Right atrium auricular region (tissue), 2 donors: ENCODE measurements around the gene RIN1. TPM values are rescaled to one million over a fixed set of nuclear protein-coding genes. Genes with fewer than 3 reads are reported as not detected.

Experiments
- DNase-seq: peaks from one replicate; pipeline ENCODE4 v3.0.0-alpha.2; 2019; ENCODE audit warnings: low spot score
- H3K27ac ChIP-seq, 2 donors: fragments of 200-600 bp; sonication (generic); 1 replicate in 1 of 2; 2 replicates in 1 of 2; pipeline ENCODE4 v1.5.1; 2016 to 2019
- H3K27me3 ChIP-seq, 2 donors: fragments of 200-600 bp; sonication (generic); one replicate each; pipeline versions ENCODE4 v1.5.1 to v1.6.0; 2017 to 2019
- H3K36me3 ChIP-seq: fragments of 200-600 bp; sonication (generic); one replicate; pipeline ENCODE4 v1.5.1; 2016
- H3K4me1 ChIP-seq, 2 donors: fragments of 200-600 bp; sonication (generic); one replicate each; pipeline versions ENCODE4 v1.5.1 to v1.6.0; 2017 to 2019
- H3K4me3 ChIP-seq, 2 donors: fragments of 200-600 bp; sonication (generic); 1 replicate in 1 of 2; 2 replicates in 1 of 2; pipeline ENCODE4 v1.5.1; 2017 to 2019; ENCODE audit warnings: mild to moderate bottlenecking in 1 of 2, moderate library complexity in 1 of 2
- H3K9me3 ChIP-seq, 2 donors: fragments of 200-600 bp; sonication (generic); one replicate each; pipeline ENCODE4 v1.5.1; 2019
- total RNA-seq, 2 donors: library from RNA; depleted of rRNA; stranded (reverse); fragments of >200 nt; gene quantifications; one replicate each; pipeline ENCODE4 v1.1.0, GENCODE V29; 2016
- TF ChIP-seq, protein P1 (sequence below), 2 donors: fragments of 200-600 bp; sonication (generic); IDR thresholded peaks; one replicate each; pipeline ENCODE4 v1.5.1; 2019; ENCODE audit warnings: antibody characterized with exemption in 2 of 2

The RIN1 gene
- total RNA-seq, 2 donors from 2014 or later: 1.0 to 5.9 TPM

DNA sequence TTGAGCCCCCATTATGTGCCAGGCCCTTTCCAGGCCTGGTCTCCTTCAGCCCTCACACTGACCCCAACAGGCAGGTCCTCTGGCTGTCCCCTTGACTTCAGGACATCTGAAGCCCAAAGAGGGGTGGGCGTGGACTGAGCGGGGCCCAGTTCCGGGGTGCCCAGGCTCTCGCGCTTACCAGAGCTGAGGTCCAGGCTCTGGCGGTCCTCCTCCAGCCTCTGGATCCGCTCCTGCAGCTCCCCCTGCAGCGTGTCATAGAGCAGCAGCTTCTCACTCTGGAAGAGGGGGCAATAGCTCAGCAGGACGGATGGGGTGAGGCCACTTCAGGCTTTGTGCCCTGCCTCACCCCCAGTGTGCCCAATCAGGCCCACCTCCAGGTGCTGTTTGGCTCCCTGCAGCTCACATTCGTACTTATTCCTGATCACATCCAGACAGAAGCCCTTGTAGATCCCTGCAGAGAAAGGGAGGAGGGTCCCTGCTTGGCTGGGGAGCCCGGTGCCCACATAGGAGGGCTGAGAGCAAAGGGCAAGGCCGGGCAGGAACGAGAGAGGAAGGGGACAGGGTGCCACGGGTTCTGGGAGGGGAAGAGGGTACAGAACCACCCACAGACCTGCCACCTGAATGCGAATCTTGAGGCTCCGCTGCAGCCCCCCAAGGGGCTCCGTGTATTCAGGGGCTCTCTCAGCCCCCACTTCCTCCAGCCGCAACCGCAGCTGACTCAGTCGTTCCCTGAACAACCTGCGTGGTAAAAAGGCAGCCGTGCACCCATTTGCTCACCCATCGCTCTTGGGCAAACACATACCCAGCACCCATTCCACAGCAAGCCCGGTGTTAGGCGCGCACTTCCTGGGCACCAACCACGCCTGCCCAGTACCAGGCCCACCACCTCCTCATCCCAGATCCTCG is 4.6 kb upstream of the RIN1 start:
- Histone ChIP-seq H3K9me3 (no peaks in the 10 kb centered on the region), H3K4me1 (peaks cover 0 to 34% of the 10 kb centered on the region in 2 donors), H3K36me3 (peaks cover 35% of the 10 kb centered on the region), H3K4me3 (no peak overlapping the region), H3K27ac (no peak overlapping the region), H3K27me3 (no peaks in the 10 kb centered on the region)
- DNase-seq: no peak
- TF ChIP-seq, protein P1, sequence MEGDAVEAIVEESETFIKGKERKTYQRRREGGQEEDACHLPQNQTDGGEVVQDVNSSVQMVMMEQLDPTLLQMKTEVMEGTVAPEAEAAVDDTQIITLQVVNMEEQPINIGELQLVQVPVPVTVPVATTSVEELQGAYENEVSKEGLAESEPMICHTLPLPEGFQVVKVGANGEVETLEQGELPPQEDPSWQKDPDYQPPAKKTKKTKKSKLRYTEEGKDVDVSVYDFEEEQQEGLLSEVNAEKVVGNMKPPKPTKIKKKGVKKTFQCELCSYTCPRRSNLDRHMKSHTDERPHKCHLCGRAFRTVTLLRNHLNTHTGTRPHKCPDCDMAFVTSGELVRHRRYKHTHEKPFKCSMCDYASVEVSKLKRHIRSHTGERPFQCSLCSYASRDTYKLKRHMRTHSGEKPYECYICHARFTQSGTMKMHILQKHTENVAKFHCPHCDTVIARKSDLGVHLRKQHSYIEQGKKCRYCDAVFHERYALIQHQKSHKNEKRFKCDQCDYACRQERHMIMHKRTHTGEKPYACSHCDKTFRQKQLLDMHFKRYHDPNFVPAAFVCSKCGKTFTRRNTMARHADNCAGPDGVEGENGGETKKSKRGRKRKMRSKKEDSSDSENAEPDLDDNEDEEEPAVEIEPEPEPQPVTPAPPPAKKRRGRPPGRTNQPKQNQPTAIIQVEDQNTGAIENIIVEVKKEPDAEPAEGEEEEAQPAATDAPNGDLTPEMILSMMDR (IDR thresholded peaks at IDR 0.05): no peak

DNA sequence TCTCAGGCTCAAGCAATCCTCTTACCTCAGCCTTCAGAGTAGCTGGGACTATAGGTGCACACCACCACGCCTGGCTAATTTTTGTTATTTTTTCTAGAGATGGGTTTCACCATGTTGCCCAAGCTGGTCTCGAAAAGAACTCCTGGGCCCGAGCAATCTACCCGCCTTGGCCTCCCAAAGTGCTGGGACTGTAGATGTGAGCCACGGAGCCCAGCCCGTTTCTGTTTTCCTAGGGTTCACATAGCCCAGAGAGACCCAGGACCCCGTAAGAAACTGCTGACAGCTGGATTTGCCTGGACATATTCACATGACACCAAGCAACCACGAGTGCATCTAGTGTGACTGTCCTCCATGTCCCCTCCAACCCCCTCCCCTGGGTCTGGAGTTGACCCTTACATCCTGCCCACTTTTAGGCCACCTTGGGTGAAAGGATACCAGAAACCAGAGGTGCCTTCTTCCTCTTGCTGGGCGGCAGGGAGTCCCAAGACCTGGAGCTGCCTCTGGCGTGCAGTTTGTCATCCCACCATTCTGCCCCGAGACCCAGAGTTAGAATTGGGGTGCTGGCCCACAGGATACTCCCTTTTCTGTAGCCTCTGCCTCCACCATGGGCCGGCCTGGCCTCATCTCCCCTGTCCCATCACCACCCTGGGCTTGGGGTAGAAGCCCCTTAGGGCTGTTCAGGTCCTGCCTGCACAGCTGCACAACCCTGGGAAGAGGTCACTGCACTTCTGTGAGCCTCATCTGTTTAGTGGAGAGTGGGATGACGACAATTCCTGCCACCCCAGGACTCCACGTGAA is 3.7 kb upstream of the RIN1 start:
- Histone ChIP-seq H3K4me1 (peaks cover 0 to 35% of the 10 kb centered on the region in 2 donors), H3K27ac (no peak overlapping the region), H3K4me3 (no peak overlapping the region), H3K36me3 (peaks cover 35% of the 10 kb centered on the region), H3K27me3 (no peaks in the 10 kb centered on the region), H3K9me3 (no peaks in the 10 kb centered on the region)
- no peak for DNase-seq
- TF ChIP-seq, protein P1 (IDR thresholded peaks at IDR 0.05): no peak

DNA sequence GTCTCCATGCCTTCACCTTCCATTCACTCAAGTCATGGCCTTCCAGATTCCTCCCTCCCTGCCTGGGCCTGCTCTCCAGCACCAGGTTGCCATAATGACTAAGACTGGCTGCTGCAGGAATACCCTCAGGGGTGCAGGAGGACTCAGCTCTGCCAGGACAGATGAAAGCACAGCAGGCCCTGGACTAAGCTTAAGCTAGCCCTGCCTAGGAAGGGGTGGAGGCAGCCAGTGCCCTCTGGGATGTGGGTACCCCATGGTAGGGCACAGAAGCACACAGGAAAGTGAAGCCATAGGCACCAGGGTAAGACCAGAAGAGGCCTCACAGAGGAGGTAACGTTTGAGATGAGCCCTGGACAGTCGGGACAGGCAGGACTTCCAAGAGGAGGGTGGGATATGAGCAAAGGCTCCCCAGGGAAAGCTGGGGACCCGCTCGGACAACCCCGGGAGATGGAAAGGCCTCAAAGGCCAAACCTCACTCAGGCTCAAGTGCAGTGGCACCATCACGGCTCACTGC is 3.0 kb upstream of the RIN1 start:
- TF ChIP-seq, protein P1 (IDR thresholded peaks at IDR 0.05): no peak
- peaks cover 0 to 34% of the 10 kb centered on the region in 2 donors for H3K4me1 ChIP-seq
- H3K4me3 ChIP-seq: no peak overlapping the region
- H3K9me3 ChIP-seq: no peaks in the 10 kb centered on the region
- peaks cover 35% of the 10 kb centered on the region for H3K36me3 ChIP-seq
- DNase-seq: no peak
- H3K27me3 ChIP-seq: no peaks in the 10 kb centered on the region
- no peak overlapping the region for H3K27ac ChIP-seq

DNA sequence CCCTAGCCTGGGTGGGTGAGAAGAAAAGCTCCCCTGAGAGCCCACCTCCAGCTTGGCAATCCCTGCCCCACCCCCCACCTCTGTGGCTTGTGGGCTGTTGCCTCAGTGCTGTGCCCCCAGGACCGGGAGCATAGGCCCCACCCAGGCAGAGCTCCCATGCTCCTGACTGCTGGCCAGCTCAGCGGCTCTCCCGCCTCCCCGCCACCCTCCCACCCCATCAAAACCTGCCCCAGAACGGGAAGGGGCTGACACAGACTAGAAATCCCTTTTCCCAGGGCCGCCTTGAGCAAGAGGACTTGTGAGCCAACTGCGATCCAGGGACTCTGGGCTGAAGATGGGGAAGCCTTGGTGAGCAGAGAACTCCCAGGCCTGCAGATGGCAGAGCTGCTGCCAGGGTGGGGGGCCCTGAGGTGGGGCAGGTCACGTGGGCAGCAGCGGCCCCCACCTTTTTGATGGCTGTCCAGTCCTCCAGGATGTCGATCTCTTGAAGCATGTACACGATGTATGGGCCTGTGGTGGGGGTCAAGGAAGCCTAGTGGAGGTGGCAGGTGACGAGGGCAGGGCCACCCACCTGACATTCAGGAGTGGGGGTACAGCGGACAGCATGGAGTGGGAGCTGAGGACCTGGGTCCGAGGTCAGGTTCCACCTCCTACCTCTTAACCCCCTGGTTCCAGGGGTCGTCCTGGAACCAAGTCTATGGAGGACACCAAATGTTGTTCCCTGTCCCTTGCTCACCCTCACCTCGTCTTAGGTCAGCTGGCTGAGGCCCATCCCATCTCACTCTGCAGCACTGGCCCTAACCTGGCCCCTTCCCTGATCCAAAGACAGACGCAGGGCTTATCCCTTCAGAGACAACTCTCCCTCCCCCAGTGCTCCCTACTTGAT is 2.3 kb upstream of the RIN1 start:
- no peak overlapping the region for H3K4me3 ChIP-seq
- no peaks in the 10 kb centered on the region for H3K9me3 ChIP-seq
- H3K27me3 ChIP-seq: no peaks in the 10 kb centered on the region
- no peak for DNase-seq
- peaks cover 35% of the 10 kb centered on the region for H3K36me3 ChIP-seq
- TF ChIP-seq, protein P1 (IDR thresholded peaks at IDR 0.05): no peak
- peaks cover 0 to 27% of the 10 kb centered on the region in 2 donors for H3K4me1 ChIP-seq
- H3K27ac ChIP-seq: no peak overlapping the region
